OCI-LY7 (cell line): ENCODE results near the gene PIK3R6. TPM values are rescaled to one million over a fixed set of nuclear protein-coding genes. Genes with fewer than 3 reads are reported as not detected.

Source experiments
- BruUV-seq: library from RNA; stranded (reverse); fragments of 400-500 nt; replicated peaks from 2 replicates; lab custom pipeline; 2021; lab: Mats Ljungman, UMichigan
- CTCF ChIA-PET: fragments of 300-600 bp; sonication (Branson Sonifier 250); formaldehyde crosslinking; loops from one replicate; lab custom pipeline; 2022; ENCODE audit warnings: antibody characterized with exemption; ENCODE audit not compliant: unreplicated experiment; lab: Charles Lee
- POLR2A ChIA-PET: fragments of 300-600 bp; sonication (Branson Sonifier 250); formaldehyde crosslinking; loops from one replicate; lab custom pipeline; 2022; ENCODE audit warnings: antibody characterized with exemption; lab: Charles Lee
- DNase-seq: peaks from one replicate; pipeline ENCODE4 v3.0.0-alpha.2; 2015; ENCODE audit warnings: low spot score
- H2AFZ ChIP-seq: fragments of 200-600 bp; sonication (generic), shearing (Covaris generic); 2 replicates; pipeline ENCODE4 v1.6.1; 2014; ENCODE audit warnings: mild to moderate bottlenecking, antibody characterized with exemption, low read length, moderate library complexity
- H3K27ac ChIP-seq: fragments of 200-600 bp; sonication (generic); 2 replicates; pipeline ENCODE4 v1.5.1; 2014; ENCODE audit warnings: mixed run types, low read depth, mild to moderate bottlenecking, moderate library complexity, low read length, inconsistent platforms; ENCODE audit not compliant: poor library complexity, severe bottlenecking
- H3K36me3 ChIP-seq: fragments of 200-600 bp; sonication (generic); 2 replicates; pipeline ENCODE4 v1.6.1; 2014; ENCODE audit warnings: mild to moderate bottlenecking, antibody characterized with exemption, low read length, moderate library complexity, mixed read lengths; ENCODE audit not compliant: insufficient read depth
- H3K4me1 ChIP-seq: fragments of 200-600 bp; sonication (generic); 2 replicates; pipeline ENCODE4 v1.5.1; 2014; ENCODE audit warnings: mild to moderate bottlenecking, low read length; ENCODE audit not compliant: insufficient read depth, poor library complexity, severe bottlenecking
- H3K4me2 ChIP-seq: fragments of 200-600 bp; sonication (generic); 2 replicates; pipeline ENCODE4 v1.6.1; 2014; ENCODE audit warnings: mild to moderate bottlenecking, low read length
- H3K4me3 ChIP-seq: fragments of 200-600 bp; sonication (generic); 2 replicates; pipeline ENCODE4 v1.5.1; 2014; ENCODE audit warnings: mild to moderate bottlenecking, low read depth, low read length; ENCODE audit not compliant: poor library complexity, severe bottlenecking
- H3K79me2 ChIP-seq: fragments of 200-600 bp; sonication (generic); 2 replicates; pipeline ENCODE4 v1.6.1; 2016; ENCODE audit warnings: low read depth, mild to moderate bottlenecking, low read length, moderate library complexity, mixed read lengths; ENCODE audit not compliant: insufficient read depth
- H3K9me2 ChIP-seq: fragments of 200-600 bp; sonication (generic); 2 replicates; pipeline ENCODE4 v1.6.1; 2016; ENCODE audit warnings: mild to moderate bottlenecking, low read length, mixed read lengths; ENCODE audit not compliant: insufficient read depth
- H3K9me3 ChIP-seq: fragments of 200-600 bp; sonication (generic); 2 replicates; pipeline ENCODE4 v1.6.1; 2014; ENCODE audit warnings: mild to moderate bottlenecking, mixed run types, low read length, mixed read lengths
- H4K20me1 ChIP-seq: fragments of 200-600 bp; sonication (generic); 2 replicates; pipeline ENCODE4 v1.6.1; 2014; ENCODE audit warnings: mild to moderate bottlenecking, antibody characterized with exemption, low read length, moderate library complexity, mixed read lengths; ENCODE audit not compliant: insufficient read depth
- CTCF ChIP-seq: fragments of 200-600 bp; sonication (generic); conservative IDR thresholded peaks from 2 replicates; pipeline ENCODE4 v1.5.1; 2014; ENCODE audit warnings: mild to moderate bottlenecking, antibody characterized with exemption, low read length, moderate library complexity, mixed read lengths
- EZH2phosphoT487 ChIP-seq: fragments of 200-600 bp; sonication (generic); IDR thresholded peaks from 2 replicates; pipeline ENCODE4 v1.6.1; 2018; ENCODE audit warnings: low read depth, borderline replicate concordance, mild to moderate bottlenecking, mixed run types, antibody characterized with exemption, low read length, moderate library complexity, mixed read lengths
- intact Hi-C: fragments of 100-400 bp; cut with micrococcal nuclease; formaldehyde crosslinking; loops from one replicate; pipeline ENCODE4 v1.10.0; 2022; ENCODE audit not compliant: unreplicated experiment
- total RNA-seq, 2 experiments: library from RNA; depleted of rRNA in 1 of 2; stranded (reverse); fragments of >200 nt in 1 of 2; shearing (Covaris generic) in 1 of 2; gene quantifications; 2 replicates each; pipeline ENCODE4 v1.2.3, GENCODE V29; 2014 to 2022

Gene PIK3R6
- total RNA-seq, 2 experiments from 2014 or later, result not detected

DNA sequence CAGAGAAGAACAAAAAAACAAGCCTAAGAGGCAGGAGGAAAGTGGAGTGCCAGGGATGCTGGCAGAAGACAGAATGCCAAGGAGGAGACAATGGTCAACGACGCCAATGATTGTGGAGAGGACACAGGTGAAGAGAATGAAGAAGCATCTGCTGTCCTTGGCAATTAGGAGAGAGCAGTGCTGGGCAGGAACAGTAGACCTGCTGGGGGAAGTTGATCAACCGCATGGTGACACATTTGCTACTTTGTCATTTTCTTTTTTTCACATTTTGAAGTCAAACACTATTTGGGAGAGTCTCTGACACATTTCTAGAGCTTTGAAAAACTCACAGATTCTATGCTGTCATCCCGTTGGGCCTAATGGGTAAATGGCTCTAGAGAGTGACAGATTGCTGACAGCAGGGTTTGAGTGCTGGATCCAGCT, 1.1 kb upstream of the PIK3R6 start:
- ChIA-PET CTCF (no interaction called here), POLR2A (no interaction called here)
- intact Hi-C loops, result no loop called here
- Histone ChIP-seq H3K4me3 (no peak overlapping the region), H3K79me2 (no peaks in the 10 kb centered on the region), H3K9me3 (no peaks in the 10 kb centered on the region), H3K4me2 (no peak overlapping the region), H3K4me1 (no peaks in the 10 kb centered on the region), H4K20me1 (no peaks in the 10 kb centered on the region), H3K27ac (no peak overlapping the region), H3K36me3 (no peaks in the 10 kb centered on the region), H2AFZ (no peak overlapping the region), H3K9me2 (no peaks in the 10 kb centered on the region)
- BruUV-seq, result no TSS peak
- no peak for DNase-seq
- TF ChIP-seq EZH2phosphoT487, result no peak
- TF ChIP-seq CTCF, result no peak

DNA sequence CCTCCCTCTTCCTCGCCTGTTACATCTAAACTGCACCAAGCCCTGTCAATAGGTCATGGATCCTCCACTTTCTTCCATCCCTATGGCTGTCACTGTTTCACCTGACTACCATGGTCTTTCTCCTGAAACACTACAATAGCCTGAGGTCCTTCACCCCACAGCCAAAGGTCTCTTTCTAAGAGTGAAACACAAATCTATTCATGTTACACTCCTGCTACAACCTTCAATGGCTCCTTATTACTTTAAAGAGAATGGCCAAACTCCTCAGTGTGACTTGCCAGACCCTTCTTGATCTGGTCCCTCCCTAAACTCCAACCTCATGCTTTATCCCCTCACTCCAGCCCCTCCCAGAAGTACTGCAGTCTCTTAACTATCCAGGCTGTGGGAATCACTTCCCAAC, 618 bp upstream of the PIK3R6 start:
- no peak overlapping the region for H3K27ac ChIP-seq
- no peak for DNase-seq
- no peaks in the 10 kb centered on the region for H3K9me3 ChIP-seq
- no peaks in the 10 kb centered on the region for H3K4me1 ChIP-seq
- no peak overlapping the region for H2AFZ ChIP-seq
- H3K79me2 ChIP-seq, result no peaks in the 10 kb centered on the region
- intact Hi-C loops, result no loop called here
- no peaks in the 10 kb centered on the region for H3K9me2 ChIP-seq
- H4K20me1 ChIP-seq, result no peaks in the 10 kb centered on the region
- no TSS peak for BruUV-seq
- H3K36me3 ChIP-seq, result no peaks in the 10 kb centered on the region
- no peak overlapping the region for H3K4me3 ChIP-seq
- POLR2A ChIA-PET, result no interaction called here
- TF ChIP-seq EZH2phosphoT487, result no peak
- no peak for TF ChIP-seq CTCF
- CTCF ChIA-PET, result no interaction called here
- H3K4me2 ChIP-seq, result no peak overlapping the region

DNA sequence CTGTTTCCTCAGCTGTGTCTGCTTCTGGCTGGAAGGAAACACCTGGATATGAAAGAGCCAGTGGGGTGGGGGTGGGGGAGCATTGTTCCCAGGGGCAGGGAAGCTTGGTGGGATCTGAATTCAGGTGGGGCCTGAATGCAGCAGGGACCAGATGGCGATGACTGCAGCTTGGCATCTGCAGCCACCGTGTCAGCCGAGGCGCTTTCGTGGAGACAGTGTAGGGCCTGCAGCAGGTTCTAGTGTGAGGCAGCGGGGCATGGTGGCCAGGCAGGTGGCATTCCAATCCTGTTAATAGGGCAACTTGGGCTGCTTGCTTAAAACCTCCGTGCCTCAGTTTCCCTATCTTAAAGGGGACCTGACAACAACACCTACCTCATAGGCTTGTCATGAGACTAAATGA, 1.7 kb downstream of the PIK3R6 start:
- TF ChIP-seq CTCF (no peak), EZH2phosphoT487 (no peak)
- DNase-seq, result no peak
- intact Hi-C loops, result no loop called here
- Histone ChIP-seq H3K4me3 (no peak overlapping the region), H4K20me1 (no peaks in the 10 kb centered on the region), H3K9me2 (no peaks in the 10 kb centered on the region), H3K4me1 (no peaks in the 10 kb centered on the region), H3K79me2 (no peaks in the 10 kb centered on the region), H2AFZ (no peak overlapping the region), H3K9me3 (no peaks in the 10 kb centered on the region), H3K4me2 (no peak overlapping the region), H3K27ac (no peak overlapping the region), H3K36me3 (no peaks in the 10 kb centered on the region)
- POLR2A ChIA-PET, result interaction anchor here (0.7 kb wide), 1 partner anchor 1972 kb away, joined by 3 read pairs; no protein-coding TSS in a partner anchor
- CTCF ChIA-PET, result no interaction called here
- no TSS peak for BruUV-seq
